ENCODE data around the gene COASY. TPM values are rescaled to one million over a fixed set of nuclear protein-coding genes. Genes with fewer than 3 reads are reported as not detected.

COASY gene
- total RNA-seq, 2 experiments from 2014 or later, result 42.9 to 123 TPM

DNA sequence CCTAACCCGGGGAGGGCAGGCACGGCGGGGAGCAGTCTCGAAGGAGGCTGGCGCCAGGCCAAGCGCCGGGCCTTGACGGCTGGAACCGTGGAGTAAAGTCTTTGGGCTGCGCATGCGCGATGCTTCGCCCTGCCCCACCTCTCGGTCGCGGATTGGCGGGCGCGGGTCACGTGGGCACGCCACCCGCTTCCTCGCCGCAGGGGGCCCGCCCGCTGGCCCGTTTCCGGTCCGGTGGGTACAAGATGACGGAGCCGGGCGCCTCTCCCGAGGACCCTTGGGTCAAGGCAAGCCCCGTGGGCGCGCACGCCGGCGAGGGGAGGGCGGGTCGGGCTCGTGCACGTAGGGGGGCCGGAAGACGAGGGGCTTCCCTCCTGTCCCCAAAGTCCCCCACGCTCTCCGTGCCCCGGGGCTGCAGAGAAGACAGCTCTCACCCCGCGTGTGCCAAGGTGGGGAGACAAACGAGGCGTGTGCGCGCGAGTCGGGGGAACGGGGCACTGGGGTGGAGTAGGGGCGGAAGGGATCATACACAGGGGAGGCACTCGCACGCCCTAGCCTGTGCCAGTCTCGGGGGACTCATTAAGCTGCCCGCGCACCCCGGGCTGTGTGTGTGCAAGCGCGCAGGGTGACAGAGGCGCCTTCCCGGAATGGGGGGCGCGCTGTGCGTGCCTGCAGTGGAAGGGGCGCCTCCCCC is 5.1 kb downstream of the COASY start, which contains the start of gene MLX:
TSS of gene MLX (plus strand) at position 218 of the 691 bp plus-strand sequence. CDS start at position 243, 25 bp downstream.
- H3K4me3 ChIP-seq (ENCODE audit: low read depth, low read length, poor library complexity, severe bottlenecking), result peak within 1 kb of the TSS; percentile 77
- H3K4me2 ChIP-seq (ENCODE audit: low read length), result peak within 1 kb of the TSS; percentile 90
- CTCF ChIA-PET (ENCODE audit: unreplicated experiment), result interaction anchor here (1.8 kb wide), 1 partner anchor 11 kb away, joined by 8 read pairs; the partner anchor contains the start of gene PSMC3IP
- TF ChIP-seq, protein P1, sequence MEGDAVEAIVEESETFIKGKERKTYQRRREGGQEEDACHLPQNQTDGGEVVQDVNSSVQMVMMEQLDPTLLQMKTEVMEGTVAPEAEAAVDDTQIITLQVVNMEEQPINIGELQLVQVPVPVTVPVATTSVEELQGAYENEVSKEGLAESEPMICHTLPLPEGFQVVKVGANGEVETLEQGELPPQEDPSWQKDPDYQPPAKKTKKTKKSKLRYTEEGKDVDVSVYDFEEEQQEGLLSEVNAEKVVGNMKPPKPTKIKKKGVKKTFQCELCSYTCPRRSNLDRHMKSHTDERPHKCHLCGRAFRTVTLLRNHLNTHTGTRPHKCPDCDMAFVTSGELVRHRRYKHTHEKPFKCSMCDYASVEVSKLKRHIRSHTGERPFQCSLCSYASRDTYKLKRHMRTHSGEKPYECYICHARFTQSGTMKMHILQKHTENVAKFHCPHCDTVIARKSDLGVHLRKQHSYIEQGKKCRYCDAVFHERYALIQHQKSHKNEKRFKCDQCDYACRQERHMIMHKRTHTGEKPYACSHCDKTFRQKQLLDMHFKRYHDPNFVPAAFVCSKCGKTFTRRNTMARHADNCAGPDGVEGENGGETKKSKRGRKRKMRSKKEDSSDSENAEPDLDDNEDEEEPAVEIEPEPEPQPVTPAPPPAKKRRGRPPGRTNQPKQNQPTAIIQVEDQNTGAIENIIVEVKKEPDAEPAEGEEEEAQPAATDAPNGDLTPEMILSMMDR (conservative IDR thresholded peaks at IDR 0.05; ENCODE audit: low read length), result no peak
- no peak for TF ChIP-seq EZH2phosphoT487 (IDR thresholded peaks at IDR 0.05; ENCODE audit: borderline replicate concordance, low read depth, low read length)
- H3K9me2 ChIP-seq (ENCODE audit: insufficient read depth, low read length), result no peaks in the 10 kb centered on the region
- peaks cover 35% of the 10 kb centered on the region for H3K79me2 ChIP-seq (ENCODE audit: insufficient read depth, low read depth, low read length)
- BruUV-seq (replicated peaks), result no TSS peak
- peak within 1 kb of the TSS; percentile 30; the same call in 1 of the 2 replicates for H2AFZ ChIP-seq (ENCODE audit: low read length)
- DNase-seq (ENCODE audit: low spot score), result peak; percentile 95
- intact Hi-C loops (cut with micrococcal nuclease; ENCODE audit: unreplicated experiment), result no loop called here
- H4K20me1 ChIP-seq (ENCODE audit: insufficient read depth, low read length), result no peaks in the 10 kb centered on the region
- H3K27ac ChIP-seq (ENCODE audit: low read depth, low read length, poor library complexity, severe bottlenecking), result peak within 1 kb of the TSS; percentile 69
- POLR2A ChIA-PET, result interaction anchor here (1.1 kb wide), 1 partner anchor 14 kb away, joined by 3 read pairs; no protein-coding TSS in a partner anchor
- no peaks in the 10 kb centered on the region for H3K9me3 ChIP-seq (ENCODE audit: low read length)
- H3K4me1 ChIP-seq (ENCODE audit: insufficient read depth, low read length, poor library complexity, severe bottlenecking), result peaks cover 31% of the 10 kb centered on the region
- H3K36me3 ChIP-seq (ENCODE audit: insufficient read depth, low read length), result peaks cover 82% of the 10 kb centered on the region

DNA sequence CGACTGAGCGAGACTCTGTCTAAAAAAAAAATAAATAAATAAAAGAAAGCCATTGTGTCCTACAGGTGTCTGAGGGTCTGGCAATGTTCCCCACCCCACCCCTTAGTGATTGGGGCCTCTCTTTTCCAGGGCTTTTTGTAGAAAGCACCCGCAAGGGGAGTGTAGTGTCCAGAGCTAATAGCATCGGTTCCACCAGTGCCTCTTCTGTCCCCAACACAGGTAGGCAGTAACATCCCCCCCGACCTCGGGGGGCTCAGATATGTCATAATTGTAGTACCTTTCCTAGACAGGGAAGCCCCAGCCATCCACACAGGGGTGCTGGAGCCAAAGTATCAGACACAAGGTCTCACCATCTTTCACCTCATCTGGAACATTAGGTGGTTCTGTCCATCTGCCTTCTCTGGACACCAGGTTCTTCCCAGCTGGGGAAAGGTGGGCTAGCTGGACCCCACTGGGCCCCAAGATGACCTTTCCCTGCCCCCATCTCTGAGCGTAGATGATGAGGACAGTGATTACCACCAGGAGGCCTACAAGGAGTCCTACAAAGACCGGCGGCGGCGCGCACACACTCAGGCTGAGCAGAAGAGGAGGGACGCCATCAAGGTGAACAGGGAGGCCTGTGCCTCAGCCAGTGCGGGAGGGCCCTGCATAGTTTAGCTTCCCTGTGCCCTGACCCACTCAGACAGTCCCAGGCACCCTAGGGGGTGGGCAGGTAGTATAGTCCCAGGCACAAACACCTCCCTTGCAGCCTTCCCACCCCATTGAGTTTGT is 6.6 kb downstream of the COASY start:
- CTCF ChIA-PET (ENCODE audit: unreplicated experiment), result interaction anchor here (0.8 to 1.8 kb wide), 2 partner anchors 9 to 19 kb away, joined by 3 to 8 read pairs; partner anchors contain the start of gene PSMC3IP

More for the DNA sequence above, 6.6 kb downstream of the COASY start:
- H4K20me1 ChIP-seq (ENCODE audit: insufficient read depth, low read length), result no peaks in the 10 kb centered on the region
- no peak overlapping the region for H2AFZ ChIP-seq (ENCODE audit: low read length)
- H3K4me2 ChIP-seq (ENCODE audit: low read length), result no peak overlapping the region; the same call in 1 of the 2 replicates
- peaks cover 90% of the 10 kb centered on the region for H3K36me3 ChIP-seq (ENCODE audit: insufficient read depth, low read length)
- no peak for TF ChIP-seq EZH2phosphoT487 (IDR thresholded peaks at IDR 0.05; ENCODE audit: borderline replicate concordance, low read depth, low read length)
- TF ChIP-seq, protein P1 (conservative IDR thresholded peaks at IDR 0.05; ENCODE audit: low read length), result no peak
- H3K9me3 ChIP-seq (ENCODE audit: low read length), result no peaks in the 10 kb centered on the region
- peaks cover 25% of the 10 kb centered on the region for H3K4me1 ChIP-seq (ENCODE audit: insufficient read depth, low read length, poor library complexity, severe bottlenecking)
- peaks cover 20% of the 10 kb centered on the region for H3K79me2 ChIP-seq (ENCODE audit: insufficient read depth, low read depth, low read length)
- H3K9me2 ChIP-seq (ENCODE audit: insufficient read depth, low read length), result no peaks in the 10 kb centered on the region
- POLR2A ChIA-PET, result interaction anchor here (1.1 kb wide), 1 partner anchor 13 kb away, joined by 3 read pairs; no protein-coding TSS in a partner anchor
- no peak overlapping the region for H3K4me3 ChIP-seq (ENCODE audit: low read depth, low read length, poor library complexity, severe bottlenecking)
- BruUV-seq (replicated peaks), result no TSS peak
- DNase-seq (ENCODE audit: low spot score), result no peak
- H3K27ac ChIP-seq (ENCODE audit: low read depth, low read length, poor library complexity, severe bottlenecking), result no peak overlapping the region
- intact Hi-C loops (cut with micrococcal nuclease; ENCODE audit: unreplicated experiment), result no loop called here
